Activated CD8-positive, alpha-beta memory T cell treated with anti-CD3 and anti-CD28 coated beads for 4 hours (primary cell): ENCODE results near the gene MEOX2.

Source experiments
- DNase-seq, 2 donors: peaks; one replicate each; pipeline ENCODE4 v3.0.0-alpha.2; 2020; ENCODE audit warnings: low read depth in 2 of 2

The MEOX2 gene

DNA sequence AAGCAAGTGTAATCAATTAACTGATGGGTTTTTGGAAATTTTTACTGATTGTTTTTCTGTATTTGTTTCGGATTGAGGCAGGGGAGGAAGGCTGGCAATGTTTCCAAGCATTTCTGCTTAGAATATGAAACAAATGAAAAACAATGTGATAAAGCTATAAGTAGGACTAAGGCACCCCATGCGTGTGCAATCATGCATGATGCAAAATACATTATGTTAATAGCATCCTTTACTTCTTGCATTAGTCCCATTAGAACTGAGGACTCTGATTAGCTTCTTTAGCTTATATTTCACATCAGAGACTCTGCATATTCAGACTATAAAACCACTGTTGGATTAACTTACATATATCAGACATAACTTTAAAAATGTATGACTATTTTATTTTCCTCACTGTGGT, 76.0 kb downstream of the MEOX2 start:
- no peak for DNase-seq

DNA sequence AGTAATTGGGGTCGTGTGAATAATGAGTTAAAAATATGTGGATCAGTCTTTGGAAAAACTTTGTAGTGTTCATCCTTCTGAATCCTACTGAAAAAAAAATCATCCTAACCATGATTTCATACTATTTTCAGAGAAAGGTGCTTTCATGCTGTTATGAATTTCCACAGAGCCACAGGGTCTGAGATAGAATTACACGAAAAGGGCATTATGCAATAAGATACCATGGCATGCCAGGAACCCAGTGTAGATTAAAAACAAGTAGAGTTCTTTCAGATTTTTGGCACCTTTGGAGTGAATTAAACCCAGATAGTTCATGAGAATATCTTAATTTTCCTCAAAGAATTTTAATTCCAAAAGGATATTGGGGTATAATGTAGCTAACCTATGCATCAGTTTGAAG, 77.2 kb downstream of the MEOX2 start:
- no peak for DNase-seq

DNA sequence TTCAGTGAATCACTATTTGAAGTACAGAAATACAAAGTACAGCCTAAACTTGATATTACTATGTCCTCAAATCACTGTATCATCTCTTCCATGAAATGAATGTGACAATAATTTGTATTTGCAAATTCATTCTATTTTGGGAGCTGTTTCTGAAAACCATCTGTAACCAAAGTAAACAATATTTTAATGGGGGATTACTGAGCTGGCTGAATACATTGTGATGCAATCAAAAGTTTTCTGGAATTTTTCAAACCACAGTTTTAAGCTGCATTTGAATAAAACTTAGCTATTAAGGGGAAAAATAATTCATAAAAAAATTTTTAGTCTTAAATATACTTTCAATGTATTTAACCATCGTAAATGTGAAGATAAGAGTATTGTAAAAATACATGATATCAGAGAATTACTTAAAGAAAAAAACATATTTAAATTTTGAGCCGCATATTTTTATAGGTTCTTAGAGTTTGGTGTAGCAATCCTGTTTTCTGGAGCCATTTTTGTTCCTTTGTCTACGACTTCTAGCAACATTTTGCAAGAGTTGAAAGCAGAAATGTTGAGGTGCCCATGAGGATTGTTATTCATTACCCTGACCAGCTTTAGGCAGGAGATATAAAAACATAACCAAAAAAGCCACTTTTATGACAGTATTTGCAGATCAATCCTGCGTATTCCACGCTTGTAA, 78.8 kb downstream of the MEOX2 start:
- no peak for DNase-seq

DNA sequence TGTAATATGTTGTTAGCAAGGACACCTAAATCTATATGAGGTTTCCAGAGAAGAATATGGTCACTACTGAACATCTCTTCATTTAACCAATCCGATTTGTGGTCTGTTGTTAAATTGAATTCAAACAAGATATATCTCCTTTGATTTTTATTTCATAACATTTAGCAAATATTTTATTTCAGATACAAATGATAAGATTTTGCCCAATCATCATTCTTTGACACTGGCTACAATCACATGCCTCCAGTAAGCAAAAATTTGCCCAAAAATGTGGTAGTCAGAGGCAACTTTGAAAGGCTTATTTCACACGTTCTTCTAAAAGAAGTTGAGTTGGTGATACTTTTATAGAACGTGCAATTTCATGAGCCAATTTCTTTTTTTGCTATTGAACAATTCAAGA, 79.9 kb downstream of the MEOX2 start:
- DNase-seq: no peak

DNA sequence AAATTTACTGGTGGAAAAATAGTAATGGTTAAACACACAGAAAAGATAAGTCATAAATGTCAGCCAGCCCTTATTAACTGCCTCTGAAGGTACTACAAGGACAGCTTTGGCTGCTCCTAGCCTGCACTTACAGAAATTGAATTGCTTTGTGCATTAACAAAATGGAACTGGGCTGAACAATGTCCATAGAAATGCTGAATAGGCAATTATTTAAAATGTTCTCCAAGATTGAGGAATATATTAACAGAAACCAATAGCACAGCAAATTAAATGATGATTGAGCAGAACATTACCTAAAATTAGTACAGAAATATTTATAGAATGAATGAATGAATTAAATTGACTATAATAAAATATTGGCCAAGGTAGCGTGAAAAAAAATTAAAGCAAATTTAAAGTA, 82.3 kb downstream of the MEOX2 start:
- no peak for DNase-seq

DNA sequence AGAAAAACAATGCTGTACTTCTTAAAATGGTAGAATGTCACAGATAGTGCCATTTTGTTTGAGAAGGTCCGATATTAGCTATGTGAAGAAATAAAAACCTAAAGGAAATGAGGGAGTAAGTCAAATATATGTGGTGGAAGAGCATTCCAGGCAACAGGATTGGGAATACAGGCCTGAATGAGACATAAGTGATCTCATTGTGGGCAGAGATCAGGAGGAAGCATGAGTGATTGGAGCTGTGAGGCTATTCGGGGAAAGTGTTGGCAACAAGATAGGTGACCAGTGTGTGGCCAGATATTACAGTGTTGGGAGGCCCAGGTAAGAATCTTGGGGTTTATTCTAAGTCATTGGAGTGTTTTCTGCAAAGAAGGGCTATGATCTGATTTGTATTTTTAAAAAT, 83.4 kb downstream of the MEOX2 start:
- DNase-seq: no peak

DNA sequence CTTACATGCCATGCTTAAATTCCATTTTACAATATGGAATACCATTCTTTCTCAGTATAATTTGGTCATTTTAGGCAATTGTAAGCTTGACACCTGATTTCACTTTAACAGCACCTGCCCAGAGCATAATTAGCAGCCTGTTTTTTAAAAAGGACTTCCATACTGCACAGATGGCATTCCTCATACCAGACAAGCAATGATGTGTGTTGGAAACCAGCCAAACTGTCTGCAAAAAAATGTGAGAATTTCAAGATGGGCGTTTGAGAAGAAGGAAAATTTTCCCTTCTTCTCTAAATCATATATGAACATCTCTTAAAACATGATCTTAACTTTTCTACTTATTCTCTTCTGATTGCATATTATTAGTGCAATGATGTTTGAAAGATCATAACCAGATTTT, 84.2 kb downstream of the MEOX2 start:
- no peak for DNase-seq

DNA sequence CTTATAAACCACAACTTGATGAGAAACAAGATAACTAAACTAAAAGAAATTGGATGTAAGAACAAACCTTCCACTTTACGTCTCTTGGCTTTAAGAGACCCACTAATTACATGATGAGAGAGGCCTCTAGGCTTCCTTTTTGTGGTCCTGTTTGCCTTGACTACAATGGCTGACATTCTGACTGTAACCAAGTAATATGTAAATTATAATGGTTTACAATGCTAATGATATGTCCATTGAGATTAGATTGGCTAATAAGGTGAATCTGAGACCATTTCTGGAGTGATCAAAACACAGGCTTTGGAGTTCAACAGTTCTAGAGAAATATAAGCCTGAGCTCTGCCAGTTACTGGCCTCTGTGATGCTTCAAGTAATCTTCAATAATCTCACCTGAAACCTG, 85.3 kb downstream of the MEOX2 start:
- DNase-seq: no peak

DNA sequence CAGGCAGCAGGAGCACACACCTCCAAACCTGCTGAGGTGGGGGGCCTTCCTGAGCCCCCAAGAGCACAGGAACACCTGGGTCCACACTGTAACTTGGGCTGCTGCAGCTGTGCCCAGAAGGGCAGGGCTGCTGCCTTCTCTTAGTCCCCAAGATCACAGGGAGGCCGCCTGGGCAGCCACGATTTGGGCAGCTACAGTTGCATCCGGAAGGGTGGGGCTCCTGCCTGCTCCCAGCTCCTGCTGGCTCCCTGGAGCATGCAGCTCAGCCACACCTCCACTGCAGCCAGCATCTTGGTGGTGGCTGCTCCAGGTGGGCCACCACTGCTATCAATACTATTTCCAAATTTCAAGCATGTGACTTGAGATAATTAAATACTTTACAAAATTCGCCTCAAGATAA, 86.2 kb downstream of the MEOX2 start:
- no peak for DNase-seq

DNA sequence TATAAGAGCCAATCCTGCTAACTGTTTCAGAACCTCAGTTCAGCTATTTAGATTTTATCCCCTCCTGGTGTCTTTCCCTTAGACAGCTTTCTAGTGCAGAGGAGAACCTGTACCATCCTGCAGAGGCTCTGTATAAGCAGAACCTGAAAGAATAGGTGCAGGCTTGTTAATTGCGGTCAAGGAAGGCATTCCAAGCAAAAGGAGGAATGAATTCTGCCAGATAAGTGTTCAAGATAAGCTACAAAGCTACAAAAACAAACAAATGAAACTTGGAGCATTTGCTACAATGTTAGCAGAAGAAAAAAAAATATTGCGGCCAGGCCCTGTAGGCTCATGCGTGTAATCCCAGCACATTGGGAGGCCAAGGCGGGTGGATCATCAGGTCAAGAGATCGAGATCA, 92.0 kb downstream of the MEOX2 start:
- no peak for DNase-seq

DNA sequence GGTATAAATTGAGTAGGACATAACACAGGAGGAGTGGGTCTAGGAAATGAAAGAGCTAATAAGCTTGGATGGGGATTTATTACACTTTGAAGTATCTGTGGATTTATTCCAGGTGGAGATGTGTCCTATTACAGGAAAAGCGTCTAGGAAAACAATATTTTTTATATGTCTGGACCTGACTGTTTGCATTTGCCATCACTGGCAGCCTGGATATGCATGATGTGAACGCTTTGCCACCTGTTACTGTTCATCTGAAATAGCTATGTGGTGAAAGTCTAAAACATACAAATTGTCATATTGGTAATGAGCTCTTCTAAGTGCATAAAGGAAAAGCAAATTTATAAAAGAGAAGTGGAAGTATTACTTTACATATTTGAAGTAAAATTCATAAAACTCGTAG, 93.1 kb downstream of the MEOX2 start:
- DNase-seq: no peak

DNA sequence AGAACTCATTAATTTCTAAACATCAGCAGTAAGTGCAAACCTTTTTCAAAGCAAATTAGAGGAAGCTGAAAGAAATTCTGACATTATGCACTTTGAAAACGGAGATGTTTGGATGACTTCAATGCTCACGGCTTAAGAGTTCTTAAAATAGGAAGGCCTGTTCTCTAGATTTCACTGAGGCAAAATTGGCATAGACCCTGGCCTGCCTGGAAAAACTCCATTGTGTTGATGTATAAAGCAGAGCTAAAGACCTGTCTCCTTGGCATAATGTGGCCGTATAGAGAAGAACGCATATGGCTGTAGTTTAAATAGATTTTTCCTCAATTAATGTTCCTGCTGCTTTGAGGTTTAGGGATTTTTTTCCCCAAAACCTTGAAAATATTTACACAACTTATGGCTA, 100.2 kb downstream of the MEOX2 start:
- DNase-seq: no peak

DNA sequence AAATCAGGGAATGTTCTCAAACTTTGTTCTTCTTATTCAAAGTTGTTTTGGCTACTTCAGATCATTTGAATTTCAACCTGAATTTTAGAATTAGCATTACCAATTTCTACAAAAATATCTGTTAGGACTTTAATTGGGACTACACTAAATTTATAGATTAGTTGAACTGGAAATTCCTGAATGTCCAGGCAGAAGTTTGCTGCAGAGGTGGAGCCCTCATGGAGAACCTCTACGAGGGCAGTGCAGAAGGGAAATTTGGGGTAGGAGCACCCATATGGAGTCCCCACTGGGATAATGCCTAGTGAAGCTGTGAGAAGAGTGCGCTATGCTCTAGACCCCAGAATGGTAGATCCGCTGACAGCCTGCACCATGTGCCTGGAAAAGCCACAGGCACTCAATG, 101.9 kb downstream of the MEOX2 start:
- DNase-seq: no peak

DNA sequence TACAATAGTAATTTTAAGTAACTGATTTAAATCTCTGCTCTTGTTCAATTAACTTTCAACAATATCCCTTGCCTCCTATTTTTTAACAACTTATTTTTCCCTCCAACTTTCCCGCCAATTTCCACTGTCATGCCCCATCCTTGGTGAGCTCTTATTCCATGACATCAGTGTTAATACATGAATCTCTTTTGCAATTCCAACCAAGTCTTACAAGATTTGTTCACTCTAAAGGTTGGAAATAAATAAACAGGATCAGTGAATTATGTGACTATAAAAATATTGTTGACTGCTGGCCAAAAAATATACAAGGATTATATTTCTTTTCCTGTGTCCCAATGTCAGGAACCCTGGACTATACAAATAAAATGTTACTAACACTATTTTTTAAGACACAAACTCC, 103.7 kb downstream of the MEOX2 start:
- no peak for DNase-seq

DNA sequence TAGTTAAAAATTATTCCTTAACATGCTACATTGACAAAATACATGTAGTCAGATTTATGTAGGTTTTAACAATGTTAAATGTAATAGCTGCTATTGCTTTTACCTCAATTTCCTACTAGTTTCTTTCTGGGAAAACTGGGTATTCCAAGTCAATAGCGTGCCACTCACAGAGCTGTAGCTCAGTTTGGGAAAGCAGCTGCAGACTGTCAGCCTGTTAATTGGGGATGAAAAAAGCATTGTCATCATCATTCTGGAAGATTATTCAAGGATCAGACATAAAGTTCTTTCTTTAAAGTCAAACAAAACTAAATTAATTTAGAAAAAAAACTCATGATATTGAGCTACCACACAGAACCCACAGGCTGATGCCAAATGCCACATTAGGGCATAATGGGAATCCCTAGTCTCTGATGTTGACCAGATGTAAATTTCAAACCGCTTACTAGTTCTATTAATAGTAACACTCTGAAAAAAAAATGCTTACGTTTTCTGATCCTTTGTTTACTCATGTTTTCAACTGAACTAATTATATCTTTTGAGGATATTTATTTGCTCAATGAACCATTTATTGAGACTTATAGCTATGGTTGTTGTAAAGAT, 105.0 kb downstream of the MEOX2 start:
- DNase-seq: no peak

DNA sequence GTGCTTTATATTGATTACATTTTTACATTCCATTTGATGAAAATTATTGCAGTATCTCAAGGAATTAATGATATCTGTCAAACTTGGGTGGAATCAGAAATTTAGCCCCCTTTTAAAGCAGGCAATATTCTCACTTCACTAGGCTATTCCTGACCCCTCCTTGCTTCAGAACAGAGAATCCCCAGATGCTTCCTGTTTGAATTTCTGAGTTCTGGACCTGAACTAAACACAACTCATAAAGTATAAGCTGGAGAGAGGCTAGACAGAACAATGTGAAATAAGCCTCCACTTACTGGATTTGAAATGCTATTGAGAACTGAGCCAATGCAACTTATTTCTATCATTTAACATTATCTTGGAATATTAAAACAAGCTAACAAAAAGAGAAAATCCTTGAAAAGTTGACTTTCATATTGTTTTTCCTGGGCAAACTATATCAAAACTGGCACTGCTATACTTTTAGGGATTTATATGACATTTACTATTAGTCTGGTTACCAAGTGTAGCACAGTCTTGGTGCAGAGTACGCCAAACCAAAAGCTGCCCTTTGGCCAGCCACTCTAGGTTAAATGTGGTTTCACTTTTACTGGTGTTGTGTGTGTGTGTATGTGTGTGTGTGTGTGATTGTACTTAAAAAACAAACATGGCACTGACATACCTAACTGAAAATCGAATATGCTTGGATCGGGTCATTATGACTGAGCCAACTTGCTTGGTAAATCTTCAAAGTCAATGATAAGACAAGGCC, 105.7 kb downstream of the MEOX2 start:
- DNase-seq: no peak

DNA sequence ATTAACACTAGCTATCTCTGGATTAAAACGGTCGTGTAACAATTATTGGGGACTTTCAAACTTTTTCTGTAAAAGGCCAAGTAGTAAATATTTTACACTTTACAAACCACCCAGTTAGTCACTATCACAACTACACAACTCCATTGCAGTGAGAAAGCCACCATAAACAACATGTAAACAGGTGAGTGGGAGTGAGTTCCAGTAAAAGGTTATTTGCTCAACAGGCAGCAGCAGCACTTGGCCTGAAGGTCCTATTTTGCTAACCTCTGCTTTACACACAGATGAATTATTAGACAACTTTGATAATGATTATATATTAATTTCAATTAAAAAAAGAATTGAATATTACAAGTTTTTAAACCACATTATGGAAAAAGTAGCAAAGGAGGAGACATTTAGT, 108.9 kb downstream of the MEOX2 start:
- no peak for DNase-seq

DNA sequence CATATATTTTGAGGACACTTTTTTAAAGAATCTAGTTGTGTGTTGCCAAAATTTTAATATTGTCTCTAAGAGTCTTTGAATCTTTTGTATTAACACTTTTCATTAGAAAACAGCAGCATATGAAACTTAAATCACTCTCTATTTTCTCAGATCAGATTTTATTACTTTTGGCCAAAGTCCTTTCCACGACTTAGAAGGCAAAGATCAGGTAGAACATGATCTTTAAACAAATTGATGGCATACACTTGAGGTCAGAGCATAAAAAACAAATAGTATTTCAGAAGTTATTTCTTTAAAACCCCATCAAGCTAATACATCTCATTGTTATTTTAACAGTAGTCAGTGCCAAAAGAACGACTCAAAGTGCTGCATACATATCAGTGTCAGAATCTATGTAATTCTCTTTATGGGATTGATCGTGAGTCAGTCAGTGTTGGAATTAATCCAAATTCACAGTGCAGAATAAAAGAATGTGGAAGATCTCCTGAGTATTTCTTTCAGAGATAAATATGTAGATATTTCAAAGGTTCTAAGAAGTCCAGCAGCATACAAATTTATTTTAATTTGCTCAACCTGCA, 115.1 kb downstream of the MEOX2 start:
- DNase-seq: no peak

DNA sequence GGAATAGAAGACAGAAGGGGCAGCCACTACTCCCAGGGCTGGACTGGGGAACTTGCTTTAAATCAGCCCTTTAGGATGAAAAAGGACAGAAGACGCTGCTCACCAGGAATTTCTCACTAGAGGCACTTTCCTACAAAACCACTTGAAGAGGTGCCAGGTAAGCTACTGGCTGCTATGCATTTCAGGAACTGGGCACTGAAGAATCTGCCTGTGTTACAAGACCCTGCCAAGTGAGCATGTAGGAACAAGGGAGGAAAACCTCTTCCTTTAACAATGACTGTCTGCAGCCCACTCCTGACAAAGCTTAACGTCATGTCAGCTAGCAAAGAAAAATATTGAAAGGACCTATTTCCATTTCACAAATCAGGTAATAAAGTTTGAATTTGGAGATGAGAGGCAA, 118.8 kb downstream of the MEOX2 start:
- DNase-seq: no peak

DNA sequence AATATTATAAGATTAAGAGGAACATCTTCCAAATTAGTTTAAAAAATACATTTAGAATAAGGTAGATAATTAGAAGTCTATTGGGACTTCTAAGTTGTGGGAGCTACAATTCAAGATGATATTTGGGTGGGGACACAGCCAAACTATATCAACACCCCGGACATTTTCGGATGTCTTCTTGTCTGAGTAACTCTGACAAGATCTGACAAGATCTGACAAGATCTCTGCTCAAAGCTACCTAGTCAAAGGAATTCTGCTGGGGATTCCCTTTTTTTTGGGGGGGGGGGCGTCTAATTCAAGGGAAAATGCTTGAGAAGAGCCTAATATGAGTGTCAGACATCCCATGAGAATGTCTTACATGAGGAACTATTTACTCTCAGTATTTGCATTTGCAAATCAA, 119.4 kb downstream of the MEOX2 start:
- no peak for DNase-seq

DNA sequence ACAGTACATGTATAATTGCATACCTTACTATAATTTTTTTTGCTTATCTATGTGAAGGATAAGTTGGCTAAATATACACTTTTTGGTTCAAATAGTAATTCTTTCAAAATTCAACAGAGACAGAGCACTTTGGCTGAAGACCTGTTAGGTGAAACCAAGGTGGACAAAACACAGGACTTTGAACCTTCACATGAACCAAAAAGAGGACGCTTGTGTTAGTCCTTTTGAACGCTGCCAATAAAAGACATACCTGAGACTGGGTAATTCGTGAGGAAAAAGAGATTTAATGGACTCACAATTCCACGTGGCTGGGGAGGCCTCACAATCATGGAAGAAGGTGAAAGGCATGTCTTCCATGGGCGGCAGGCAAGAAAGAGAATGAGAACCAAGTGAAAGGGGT, 120.0 kb downstream of the MEOX2 start:
- DNase-seq: no peak

DNA sequence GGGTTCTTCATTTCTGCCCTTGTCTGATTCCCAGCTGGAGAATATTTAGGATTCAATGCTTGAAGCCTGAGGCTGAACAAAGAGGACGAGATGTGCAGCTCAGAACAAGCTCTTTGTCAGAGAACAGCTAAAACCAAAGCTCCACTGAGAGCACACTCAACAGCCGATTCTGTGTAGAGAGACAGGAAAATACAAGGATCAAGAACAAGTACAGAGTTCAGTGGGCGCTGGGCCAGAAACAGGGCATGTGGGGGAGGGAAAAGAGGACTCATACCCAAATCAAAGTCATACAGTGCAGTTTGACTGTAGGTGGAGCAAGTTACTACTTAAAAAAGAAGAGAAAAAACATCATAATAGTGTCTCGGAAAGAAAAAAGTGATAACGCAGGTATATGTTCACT, 124.6 kb downstream of the MEOX2 start, which contains the start of gene AGMO:
AGMO (minus strand) TSS at position 181 of the 400 bp plus-strand sequence.
- DNase-seq: no peak
